ENCODE data around the gene EXOC4. TPM values are rescaled to one million over a fixed set of nuclear protein-coding genes. Genes with fewer than 3 reads are reported as not detected.

The EXOC4 gene
- total RNA-seq, 1 donor from 2014 or later: 51.6 TPM

DNA sequence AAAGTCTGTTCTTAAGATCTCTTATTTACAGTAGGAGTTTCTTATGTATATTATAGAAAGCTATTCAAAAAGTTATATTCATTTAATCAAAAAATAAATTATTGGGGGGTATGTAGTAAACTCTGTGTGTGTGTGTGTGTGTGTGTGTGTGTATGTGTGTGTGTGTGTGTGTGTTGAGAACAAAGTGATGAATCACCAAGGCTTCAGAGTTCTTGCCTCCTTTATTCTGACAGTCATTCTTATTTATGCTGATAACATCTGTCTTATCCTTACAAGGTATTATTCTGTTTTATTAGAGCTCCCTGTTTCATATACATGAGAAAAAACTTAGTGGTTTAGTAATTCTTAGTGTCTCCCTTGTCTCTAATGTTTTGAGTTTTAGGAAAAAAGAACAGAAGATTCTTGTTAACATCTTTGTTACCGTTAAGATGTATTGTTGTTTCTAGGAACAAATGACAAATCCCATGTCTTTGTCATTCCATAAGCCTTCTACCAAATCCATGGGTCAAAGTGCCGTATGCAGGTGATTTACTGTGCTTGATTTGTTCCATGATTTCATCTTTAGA, 424.0 kb downstream of the EXOC4 start:
- TF ChIP-seq, protein P1, sequence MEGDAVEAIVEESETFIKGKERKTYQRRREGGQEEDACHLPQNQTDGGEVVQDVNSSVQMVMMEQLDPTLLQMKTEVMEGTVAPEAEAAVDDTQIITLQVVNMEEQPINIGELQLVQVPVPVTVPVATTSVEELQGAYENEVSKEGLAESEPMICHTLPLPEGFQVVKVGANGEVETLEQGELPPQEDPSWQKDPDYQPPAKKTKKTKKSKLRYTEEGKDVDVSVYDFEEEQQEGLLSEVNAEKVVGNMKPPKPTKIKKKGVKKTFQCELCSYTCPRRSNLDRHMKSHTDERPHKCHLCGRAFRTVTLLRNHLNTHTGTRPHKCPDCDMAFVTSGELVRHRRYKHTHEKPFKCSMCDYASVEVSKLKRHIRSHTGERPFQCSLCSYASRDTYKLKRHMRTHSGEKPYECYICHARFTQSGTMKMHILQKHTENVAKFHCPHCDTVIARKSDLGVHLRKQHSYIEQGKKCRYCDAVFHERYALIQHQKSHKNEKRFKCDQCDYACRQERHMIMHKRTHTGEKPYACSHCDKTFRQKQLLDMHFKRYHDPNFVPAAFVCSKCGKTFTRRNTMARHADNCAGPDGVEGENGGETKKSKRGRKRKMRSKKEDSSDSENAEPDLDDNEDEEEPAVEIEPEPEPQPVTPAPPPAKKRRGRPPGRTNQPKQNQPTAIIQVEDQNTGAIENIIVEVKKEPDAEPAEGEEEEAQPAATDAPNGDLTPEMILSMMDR (IDR thresholded peaks at IDR 0.05; ENCODE audit: insufficient read depth, low read length, poor library complexity, severe bottlenecking): no peak
- no peak for DNase-seq (ENCODE audit: low read depth)
- H3K27me3 ChIP-seq (ENCODE audit: control insufficient read depth, insufficient read depth, low read length): no peaks in the 10 kb centered on the region
- no peak overlapping the region for H3K4me3 ChIP-seq (ENCODE audit: low read depth, low read length)
- no peaks in the 10 kb centered on the region for H3K36me3 ChIP-seq (ENCODE audit: control insufficient read depth, insufficient read depth, low read length)

DNA sequence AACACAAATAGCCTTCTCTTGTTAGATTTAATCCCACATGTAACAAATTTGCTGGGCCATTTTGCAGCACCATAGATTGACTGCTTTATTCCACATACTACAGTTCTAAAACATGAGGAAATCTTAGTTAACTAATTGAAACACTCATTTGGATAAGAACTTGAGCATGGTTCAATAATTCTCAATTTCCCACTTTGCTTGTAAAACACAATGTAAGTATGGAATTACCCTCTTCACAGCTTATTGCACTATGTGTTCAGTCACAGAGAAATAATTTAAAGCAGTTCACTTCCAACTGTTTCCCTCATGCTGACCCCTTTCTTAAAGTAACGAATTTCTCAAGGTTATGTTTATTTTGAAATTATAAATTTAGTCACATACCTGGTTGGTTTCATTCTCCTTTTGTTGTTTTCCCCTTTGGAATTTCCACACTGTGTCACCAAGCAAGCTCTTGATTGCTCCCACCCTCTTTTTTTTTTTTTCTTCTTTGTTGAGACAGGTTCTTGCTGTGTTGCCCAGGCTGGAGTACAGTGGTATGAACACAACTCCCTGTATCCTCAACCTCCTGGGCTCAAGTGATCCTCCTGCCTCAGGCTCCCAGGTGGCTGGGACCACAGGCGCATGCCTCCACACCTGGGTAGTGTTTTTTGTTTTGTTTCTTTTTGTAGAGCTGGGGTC, 425.4 kb downstream of the EXOC4 start:
- no peaks in the 10 kb centered on the region for H3K27me3 ChIP-seq (ENCODE audit: control insufficient read depth, insufficient read depth, low read length)
- TF ChIP-seq, protein P1 (IDR thresholded peaks at IDR 0.05; ENCODE audit: insufficient read depth, low read length, poor library complexity, severe bottlenecking): no peak
- H3K36me3 ChIP-seq (ENCODE audit: control insufficient read depth, insufficient read depth, low read length): no peaks in the 10 kb centered on the region
- DNase-seq (ENCODE audit: low read depth): no peak
- H3K4me3 ChIP-seq (ENCODE audit: low read depth, low read length): no peak overlapping the region

DNA sequence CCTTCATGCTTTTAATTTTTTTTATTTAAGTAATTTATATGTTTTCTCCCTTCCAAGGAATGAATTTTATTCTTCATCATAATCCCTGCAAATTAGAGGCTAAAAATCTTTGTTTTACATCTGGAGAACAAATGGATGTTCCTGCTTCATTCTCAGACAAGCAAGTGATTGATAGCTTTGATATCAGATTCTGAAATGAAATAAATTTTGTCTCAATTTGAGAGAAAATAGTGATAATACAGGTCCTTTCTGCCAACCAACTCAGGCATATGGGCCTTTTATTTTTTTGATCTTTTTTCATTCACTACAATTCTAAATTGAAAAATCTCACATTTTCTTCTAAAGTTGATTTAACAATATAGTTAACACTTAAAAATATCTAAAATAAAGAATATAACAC, 427.1 kb downstream of the EXOC4 start:
- TF ChIP-seq, protein P1 (IDR thresholded peaks at IDR 0.05; ENCODE audit: insufficient read depth, low read length, poor library complexity, severe bottlenecking): no peak
- no peaks in the 10 kb centered on the region for H3K36me3 ChIP-seq (ENCODE audit: control insufficient read depth, insufficient read depth, low read length)
- no peak for DNase-seq (ENCODE audit: low read depth)
- no peaks in the 10 kb centered on the region for H3K27me3 ChIP-seq (ENCODE audit: control insufficient read depth, insufficient read depth, low read length)
- H3K4me3 ChIP-seq (ENCODE audit: low read depth, low read length): no peak overlapping the region

DNA sequence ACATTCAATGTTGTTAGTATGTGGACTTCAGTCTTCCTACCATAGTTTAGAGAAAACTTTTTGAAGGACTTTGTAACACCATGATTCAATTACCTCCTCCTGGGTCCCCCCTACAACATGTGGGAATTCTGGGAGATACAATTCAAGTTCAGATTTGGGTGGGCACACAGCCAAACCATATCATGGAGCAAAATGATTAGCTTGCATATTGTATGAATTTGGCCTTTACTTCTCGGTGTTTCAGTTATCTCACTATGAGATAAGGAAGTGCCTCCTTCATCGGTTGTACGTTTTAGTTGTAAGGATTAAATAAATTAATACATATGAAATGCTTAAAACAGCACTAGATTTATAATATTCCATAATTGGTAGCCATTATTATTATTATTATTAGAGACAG, 428.7 kb downstream of the EXOC4 start:
- TF ChIP-seq, protein P1 (IDR thresholded peaks at IDR 0.05; ENCODE audit: insufficient read depth, low read length, poor library complexity, severe bottlenecking): no peak
- H3K36me3 ChIP-seq (ENCODE audit: control insufficient read depth, insufficient read depth, low read length): no peaks in the 10 kb centered on the region

DNA sequence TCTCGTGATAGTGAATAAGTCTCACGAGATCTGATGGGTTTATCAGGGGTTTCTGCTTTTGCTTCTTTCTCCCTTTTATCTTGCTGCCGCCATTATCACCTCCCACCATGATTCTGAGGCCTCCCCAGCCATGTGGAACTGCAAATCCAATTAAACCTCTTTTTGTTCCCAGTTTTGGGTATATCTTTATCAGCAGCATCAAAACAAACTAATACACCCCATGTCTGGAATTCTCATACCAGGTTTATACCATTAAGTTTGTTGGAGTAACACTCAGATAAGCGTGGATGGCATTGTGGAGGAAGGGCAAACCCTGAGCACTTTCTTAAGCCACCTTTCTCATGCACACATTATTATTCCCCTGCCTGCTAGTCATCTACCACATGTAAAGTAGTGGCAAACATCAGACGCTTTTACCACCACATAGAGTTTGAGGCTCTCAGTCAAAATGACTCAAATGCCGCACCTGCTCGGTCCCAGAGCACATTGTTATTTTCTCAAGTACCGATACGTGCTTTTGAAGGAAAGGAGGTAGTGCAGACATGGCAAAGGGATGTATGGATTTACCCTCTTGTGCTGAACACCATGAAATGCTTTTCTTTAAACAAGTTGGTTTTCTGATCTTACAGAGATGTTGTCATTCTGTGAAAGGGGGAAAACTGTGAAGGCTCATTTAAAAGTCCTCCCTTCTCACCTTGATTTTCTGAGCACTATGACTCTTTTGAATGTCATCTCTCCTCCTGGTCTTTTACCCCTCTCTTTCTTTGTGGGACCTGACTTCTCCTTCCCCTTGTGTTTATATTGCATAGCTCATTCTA, 429.7 kb downstream of the EXOC4 start:
- Histone ChIP-seq H3K4me3 (ENCODE audit: low read depth, low read length) (no peak overlapping the region), H3K27me3 (ENCODE audit: control insufficient read depth, insufficient read depth, low read length) (no peaks in the 10 kb centered on the region), H3K36me3 (ENCODE audit: control insufficient read depth, insufficient read depth, low read length) (no peaks in the 10 kb centered on the region)
- TF ChIP-seq, protein P1 (IDR thresholded peaks at IDR 0.05; ENCODE audit: insufficient read depth, low read length, poor library complexity, severe bottlenecking): no peak
- DNase-seq (ENCODE audit: low read depth): no peak

More for the DNA sequence above, 428.7 kb downstream of the EXOC4 start:
- Histone ChIP-seq H3K4me3 (ENCODE audit: low read depth, low read length) (no peak overlapping the region), H3K27me3 (ENCODE audit: control insufficient read depth, insufficient read depth, low read length) (no peaks in the 10 kb centered on the region)
- DNase-seq (ENCODE audit: low read depth): no peak
